Measurements from ENCODE around the gene ACADM.

GRCh38 chr1:75720325-75720724 is 4.2 kb upstream of the ACADM start:
- no peak for TF ChIP-seq POLR2AphosphoS5 (IDR thresholded peaks at IDR 0.05; ENCODE audit: low read depth, low read length)
- no peak for TF ChIP-seq SIN3A (IDR thresholded peaks at IDR 0.05; ENCODE audit: low read depth)
- TF ChIP-seq EZH2 (IDR thresholded peaks at IDR 0.05), result no peak
- TF ChIP-seq POLR2A (IDR thresholded peaks at IDR 0.05; ENCODE audit: borderline replicate concordance, extremely low read depth, insufficient read depth, insufficient read length), result no peak
- TF ChIP-seq CTCF (IDR thresholded peaks at IDR 0.05 in 2 of 3, conservative IDR thresholded peaks at IDR 0.05 in 1 of 3; ENCODE audit: borderline replicate concordance in 1 of 3, insufficient read depth in 1 of 3, low read depth in 2 of 3, low read length in 2 of 3), result no peak
- TF ChIP-seq JUND (IDR thresholded peaks at IDR 0.05), result no peak

All from HCT116 (cell line).